Sigmoid colon (tissue), 4 donors: ENCODE data around the gene BORCS6.

Experiments used
- CTCF ChIP-seq, 4 experiments: fragments of 450-650 bp in 3 of 4; fragments of 200-600 bp in 1 of 4; IDR thresholded peaks; one replicate each; pipeline ENCODE4 v1.5.1; 2016 to 2019; ENCODE audit warnings: antibody characterized with exemption in 4 of 4, mild to moderate bottlenecking in 3 of 4, moderate library complexity in 2 of 4
- EP300 ChIP-seq, 4 donors: sonication (generic); formaldehyde crosslinking; IDR thresholded peaks; one replicate each; pipeline ENCODE4 v1.6.1; 2017; ENCODE audit warnings: antibody characterized with exemption in 4 of 4
- POLR2A ChIP-seq, 2 donors: fragments of 450-650 bp; IDR thresholded peaks; one replicate each; pipeline ENCODE4 v1.6.1; 2016; ENCODE audit warnings: antibody characterized with exemption in 2 of 2, mild to moderate bottlenecking in 2 of 2, moderate library complexity in 2 of 2
- POLR2AphosphoS5 ChIP-seq, 4 donors: sonication (generic); formaldehyde crosslinking; IDR thresholded peaks; one replicate each; pipeline ENCODE4 v1.6.1; 2017; ENCODE audit warnings: antibody characterized with exemption in 4 of 4

- TF ChIP-seq CTCF (IDR thresholded peaks at IDR 0.05) = no peak
- TF ChIP-seq POLR2A (IDR thresholded peaks at IDR 0.05) = no peak
- TF ChIP-seq POLR2AphosphoS5 (IDR thresholded peaks at IDR 0.05) = no peak
- no peak for TF ChIP-seq EP300 (IDR thresholded peaks at IDR 0.05)
Measured at GRCh38 chr17:8159459-8160223, 30.3 kb downstream of the BORCS6 start.
